ENCODE data around the gene HAUS1.
"Not testable (repeated sequence)": the region's sequence is repeated elsewhere in the genome, so short reads cannot be mapped to it uniquely, and the experiment has no call there.

HAUS1 gene

DNA sequence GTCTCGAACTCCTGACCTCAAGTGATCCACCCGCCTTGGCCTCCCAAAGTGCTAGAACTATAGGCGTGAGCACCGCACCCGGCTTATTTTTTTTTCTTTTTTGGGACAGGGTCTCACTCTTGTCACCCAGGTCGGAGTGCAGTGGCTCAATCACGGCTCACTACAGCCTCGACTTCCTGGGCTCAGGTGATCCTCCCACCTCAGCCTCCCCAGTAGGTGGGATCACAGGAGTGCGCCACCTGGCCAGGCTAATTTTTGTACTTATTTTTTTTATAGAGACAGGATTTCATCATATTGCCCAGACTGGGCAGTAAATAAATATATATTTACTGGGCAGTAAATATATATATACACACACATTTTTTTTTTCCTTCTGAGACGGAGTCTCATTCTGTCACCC, 8.7 kb upstream of the HAUS1 start:
- DNase-seq = no peak

GRCh38 chr18:46096651-46097300, 7.4 kb upstream of the HAUS1 start:
- no peak for DNase-seq

- no peak for DNase-seq
Measured at GRCh38 chr18:46097431-46097800, 6.8 kb upstream of the HAUS1 start.

DNA sequence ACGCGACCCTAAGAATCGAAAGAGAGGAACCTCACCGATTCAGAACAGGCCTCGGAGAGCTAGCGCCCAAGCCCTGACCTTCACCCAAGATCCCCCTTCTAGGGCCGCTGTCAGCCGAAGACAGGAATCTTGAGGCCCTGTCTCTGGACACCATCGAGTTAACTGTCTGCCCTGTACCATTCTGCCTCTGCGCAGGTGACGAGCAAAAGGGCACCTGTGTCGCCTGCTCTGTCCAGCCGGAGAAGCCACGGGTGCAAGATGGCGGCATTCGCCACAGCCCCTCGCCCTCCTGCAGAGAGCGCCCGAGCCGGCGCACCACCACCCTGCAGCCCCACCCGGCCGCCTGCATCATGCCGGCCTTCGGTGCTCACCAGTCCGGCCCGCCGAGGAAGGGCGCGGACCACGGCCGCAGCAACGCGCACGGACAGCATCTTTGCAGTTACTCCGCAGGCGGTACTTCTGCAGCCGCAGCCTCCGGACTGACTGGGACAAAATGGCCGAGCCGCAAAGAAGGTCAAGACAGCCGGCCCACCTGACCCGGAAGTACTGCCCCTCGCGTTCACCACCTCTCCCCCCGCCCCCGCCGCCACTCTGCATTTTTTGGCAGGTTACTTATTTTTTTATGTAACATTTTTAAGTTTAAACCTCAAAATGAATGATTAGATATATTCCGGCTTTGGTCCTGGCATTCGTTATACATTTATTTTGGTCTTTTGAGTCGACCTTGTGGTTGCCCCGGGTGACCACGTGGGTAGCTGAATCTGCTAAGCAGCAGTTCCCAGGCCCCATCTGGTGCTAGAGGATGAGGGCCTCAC, 6.2 kb upstream of the HAUS1 start, which contains the start of gene ATP5F1A:
TSS of gene ATP5F1A (minus strand) at position 496 of the 815 bp plus-strand sequence. CDS start at position 431, 65 bp downstream.
- DNase-seq = peak; percentile 92

DNA sequence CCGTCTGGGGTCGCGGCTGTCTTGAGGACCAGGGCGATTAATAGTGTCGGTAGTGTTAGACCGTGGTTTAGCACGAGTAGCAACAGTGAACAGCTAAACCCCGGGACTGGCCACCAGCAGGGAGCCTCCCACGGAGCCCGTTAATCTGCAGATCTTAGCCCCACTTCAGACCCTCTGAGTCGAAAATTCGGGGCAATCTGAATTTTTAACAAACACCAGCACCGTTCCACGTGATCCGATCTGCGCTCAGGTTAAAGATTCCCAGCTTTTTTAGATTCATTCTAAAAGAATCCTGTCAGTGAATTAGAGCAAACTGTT, 5.6 kb upstream of the HAUS1 start:
- DNase-seq = no peak

DNA sequence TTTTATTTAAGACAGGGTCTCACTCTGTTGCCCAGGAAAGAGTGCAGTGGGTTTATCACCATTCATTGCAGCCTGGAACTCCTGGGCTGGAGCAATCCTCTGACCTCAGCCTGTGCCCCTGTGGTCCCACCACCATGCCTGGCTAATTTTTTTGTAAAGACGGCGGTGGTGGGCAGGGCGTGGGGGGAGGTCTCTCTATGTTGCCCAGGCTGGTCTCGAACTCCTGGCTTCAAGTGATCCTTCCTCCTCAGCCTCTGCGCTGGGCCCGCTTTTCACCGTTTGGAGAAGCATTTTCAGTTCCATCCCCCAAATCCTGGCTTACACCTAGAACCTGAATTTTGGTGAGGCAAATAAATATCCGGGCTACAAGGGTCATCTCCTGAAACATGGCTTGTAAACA, 4.7 kb upstream of the HAUS1 start:
- DNase-seq = no peak

GRCh38 chr18:46109386-46109785, 5.2 kb downstream of the HAUS1 start:
- DNase-seq = no peak

DNA sequence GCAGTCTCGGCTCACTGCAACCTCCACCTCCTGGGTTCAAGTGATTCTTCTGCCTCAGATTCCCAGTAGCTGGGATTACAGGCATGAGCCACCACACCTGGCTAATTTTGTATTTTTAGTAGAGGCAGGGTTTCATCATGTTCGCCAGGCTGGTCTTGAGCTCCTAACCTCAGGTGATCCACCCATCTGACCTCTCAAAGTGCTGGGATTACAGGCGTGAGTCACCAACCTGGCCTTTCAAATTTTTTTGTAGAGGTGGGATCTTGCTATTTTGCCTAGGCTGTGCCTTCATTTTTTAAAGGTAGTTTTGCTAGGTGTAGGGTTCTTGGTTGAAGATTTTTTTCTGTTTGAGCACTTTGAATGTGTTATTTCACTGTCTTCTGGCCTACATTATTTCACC, 6.2 kb downstream of the HAUS1 start:
- no peak for DNase-seq

DNA sequence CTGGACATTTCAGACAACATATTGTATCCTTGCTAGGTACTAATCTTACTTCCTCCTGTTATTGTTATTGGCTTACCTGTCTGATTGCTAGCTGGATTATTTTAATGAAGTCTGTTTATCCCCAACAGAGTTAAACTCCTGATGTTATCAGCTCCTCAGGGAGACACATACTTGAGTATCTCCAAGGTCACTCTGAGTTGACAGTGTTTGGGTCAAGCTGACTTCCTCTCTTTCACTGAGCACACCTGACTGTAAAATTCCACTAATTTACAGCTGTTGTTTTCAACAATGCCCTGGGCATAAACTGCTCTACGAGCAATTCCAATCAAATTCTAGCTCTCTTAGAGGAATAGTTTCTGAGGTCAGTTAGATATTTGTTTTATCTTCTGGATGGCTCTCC, 9.6 kb downstream of the HAUS1 start:
- no peak for DNase-seq

GRCh38 chr18:46126625-46127024, 22.4 kb downstream of the HAUS1 start:
- not testable (repeated sequence) for DNase-seq

- DNase-seq = no peak
Measured at GRCh38 chr18:46130061-46130460, 25.9 kb downstream of the HAUS1 start.

GRCh38 chr18:46130549-46130948, 26.4 kb downstream of the HAUS1 start:
- not testable (repeated sequence) for DNase-seq

GRCh38 chr18:46133534-46133933, 29.3 kb downstream of the HAUS1 start:
- no peak for DNase-seq

DNA sequence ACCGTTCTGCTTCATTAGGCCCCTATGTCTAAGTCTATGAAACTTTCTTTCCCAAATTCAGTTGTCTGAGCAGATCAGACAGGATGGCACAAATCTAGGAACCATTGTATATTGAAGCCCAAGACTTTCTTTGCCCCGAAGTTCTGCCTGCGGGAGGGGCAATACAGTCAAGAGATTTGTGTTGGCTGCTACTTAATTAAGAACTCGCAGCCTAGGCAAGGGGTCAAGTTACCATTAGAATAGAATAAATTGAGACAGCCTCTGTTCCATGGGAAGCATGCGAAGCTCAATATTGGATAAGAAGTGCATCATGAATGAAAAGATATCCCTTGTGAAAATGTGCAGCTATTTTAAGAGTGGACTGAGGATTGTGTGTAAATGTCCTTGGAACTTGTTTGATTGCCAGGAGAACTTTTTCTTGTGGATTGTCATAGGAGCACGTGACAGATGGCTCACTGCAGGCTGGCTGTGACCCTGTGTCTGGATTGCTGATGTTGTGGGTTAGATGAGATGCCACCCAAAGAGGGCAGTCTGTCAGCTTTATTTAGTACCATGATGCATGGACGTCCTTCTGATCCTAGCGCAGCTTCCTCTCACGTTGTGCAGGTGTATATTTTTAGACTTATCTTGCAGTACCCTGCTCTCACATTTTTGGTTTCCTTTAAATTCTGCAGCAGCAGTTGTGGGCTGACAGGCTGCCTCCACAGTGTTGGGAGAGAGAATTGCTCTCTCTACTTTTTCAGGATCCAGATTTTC, 30.9 kb downstream of the HAUS1 start:
- no peak for DNase-seq

DNA sequence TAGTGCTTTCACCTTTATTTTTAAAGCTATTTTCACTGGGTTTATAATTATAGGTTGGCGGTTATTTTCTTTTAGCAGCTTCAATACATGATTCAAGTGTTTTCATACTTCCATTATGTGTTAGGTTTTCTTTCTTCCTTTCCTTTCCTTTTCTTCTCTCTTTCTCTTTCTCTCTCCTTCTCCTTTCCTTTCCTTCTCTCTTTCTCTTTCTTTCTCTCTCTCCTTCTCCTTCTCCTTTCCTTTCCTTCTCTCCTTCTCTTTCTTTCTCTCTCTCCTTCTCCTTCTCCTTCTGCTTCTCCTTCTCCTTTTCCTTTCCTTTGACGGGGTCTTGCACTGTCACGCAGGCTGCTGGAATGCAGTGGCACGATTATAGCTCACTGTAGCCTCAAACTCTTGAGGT, 36.0 kb downstream of the HAUS1 start:
- DNase-seq = no peak

- DNase-seq = no peak
Measured at GRCh38 chr18:46141199-46141598, 37.0 kb downstream of the HAUS1 start.

GRCh38 chr18:46148810-46149209, 44.6 kb downstream of the HAUS1 start:
- DNase-seq = peak; percentile 46

- DNase-seq = no peak
Measured at GRCh38 chr18:46152436-46152807, 48.2 kb downstream of the HAUS1 start.

GRCh38 chr18:46152808-46153617, 48.8 kb downstream of the HAUS1 start:
- DNase-seq = no peak

GRCh38 chr18:46155641-46156051, 51.5 kb downstream of the HAUS1 start:
- DNase-seq = peak; percentile 54

GRCh38 chr18:46156124-46156745, 52.0 kb downstream of the HAUS1 start:
- DNase-seq = peak; percentile 49

DNA sequence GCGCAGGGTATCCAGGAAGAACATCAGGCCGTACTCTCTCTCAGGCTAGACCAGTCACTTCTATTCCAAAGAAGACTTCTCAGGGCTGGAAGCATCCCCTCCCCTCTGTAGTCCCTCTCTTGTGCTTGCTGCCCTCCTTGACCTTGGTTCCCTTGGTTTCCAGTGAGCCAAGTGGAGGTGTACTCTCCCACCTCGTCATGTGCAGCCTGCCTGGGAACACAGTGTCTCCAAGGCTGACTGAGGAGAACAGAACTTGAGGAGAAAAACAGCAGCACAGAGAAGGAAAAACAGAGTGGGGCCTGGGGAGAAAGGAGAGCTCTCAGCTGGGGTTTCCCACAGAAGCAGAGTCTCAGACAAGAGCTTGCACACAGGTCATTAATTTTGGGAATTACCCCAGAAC, 52.7 kb downstream of the HAUS1 start:
- no peak for DNase-seq

DNA sequence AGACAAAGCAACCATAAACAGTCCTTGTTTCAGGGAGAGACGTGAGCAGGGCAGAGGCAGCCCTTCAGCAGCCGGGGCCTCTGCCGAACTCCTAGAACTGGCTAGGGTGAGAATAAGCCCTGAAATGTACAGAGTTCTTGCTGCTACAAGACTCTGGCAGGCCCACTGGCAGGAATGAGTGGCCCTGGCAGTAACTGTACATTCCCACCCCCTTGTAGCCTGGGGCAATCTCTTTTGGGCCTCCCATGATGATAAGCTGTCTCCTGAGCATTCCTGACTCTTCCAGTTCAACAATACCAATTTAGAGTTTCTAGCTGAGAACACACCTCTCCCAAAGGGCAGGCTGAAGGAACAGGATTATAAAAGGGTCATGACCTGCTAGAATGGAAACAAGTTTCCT, 54.3 kb downstream of the HAUS1 start:
- DNase-seq = no peak
